Stimulated activated CD8-positive, alpha-beta memory T cell treated with anti-CD3 and anti-CD28 coated beads, Interleukin-15, amount 100 ng/mL, for 48 hours (primary cell): ENCODE results near the gene FBXO4.
"Not testable (repeated sequence)": the region's sequence is repeated elsewhere in the genome, so short reads cannot be mapped to it uniquely, and the experiment has no call there.

Source experiments
- DNase-seq, 2 donors: peaks; one replicate each; pipeline ENCODE4 v3.0.0-alpha.2; 2020; ENCODE audit warnings: low read depth in 2 of 2

The FBXO4 gene

GRCh38 chr5:41980870-41981269 lies 55.8 kb downstream of the FBXO4 start:
- DNase-seq, result no peak

DNA sequence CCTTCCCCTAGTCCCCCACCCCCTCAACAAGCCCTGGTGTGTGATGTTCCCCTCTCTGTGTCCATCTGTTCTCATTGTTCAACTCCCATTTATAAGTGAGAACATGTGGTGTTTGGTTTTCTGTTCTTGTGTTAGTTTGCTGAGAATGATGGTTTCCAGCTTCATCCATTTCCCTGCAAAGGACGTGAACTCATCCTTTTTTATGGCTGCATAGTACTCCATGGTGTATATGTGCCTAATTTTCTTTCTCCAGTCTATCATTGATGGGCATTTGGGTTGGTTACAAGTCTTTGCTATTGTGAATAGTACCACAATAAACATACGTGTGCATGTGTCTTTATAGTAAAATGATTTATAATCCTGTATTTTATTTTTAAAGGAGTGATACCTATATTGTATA lies 57.8 kb downstream of the FBXO4 start:
- DNase-seq, result not testable (repeated sequence)

GRCh38 chr5:41983284-41983683 lies 58.2 kb downstream of the FBXO4 start:
- DNase-seq, result no peak

DNA sequence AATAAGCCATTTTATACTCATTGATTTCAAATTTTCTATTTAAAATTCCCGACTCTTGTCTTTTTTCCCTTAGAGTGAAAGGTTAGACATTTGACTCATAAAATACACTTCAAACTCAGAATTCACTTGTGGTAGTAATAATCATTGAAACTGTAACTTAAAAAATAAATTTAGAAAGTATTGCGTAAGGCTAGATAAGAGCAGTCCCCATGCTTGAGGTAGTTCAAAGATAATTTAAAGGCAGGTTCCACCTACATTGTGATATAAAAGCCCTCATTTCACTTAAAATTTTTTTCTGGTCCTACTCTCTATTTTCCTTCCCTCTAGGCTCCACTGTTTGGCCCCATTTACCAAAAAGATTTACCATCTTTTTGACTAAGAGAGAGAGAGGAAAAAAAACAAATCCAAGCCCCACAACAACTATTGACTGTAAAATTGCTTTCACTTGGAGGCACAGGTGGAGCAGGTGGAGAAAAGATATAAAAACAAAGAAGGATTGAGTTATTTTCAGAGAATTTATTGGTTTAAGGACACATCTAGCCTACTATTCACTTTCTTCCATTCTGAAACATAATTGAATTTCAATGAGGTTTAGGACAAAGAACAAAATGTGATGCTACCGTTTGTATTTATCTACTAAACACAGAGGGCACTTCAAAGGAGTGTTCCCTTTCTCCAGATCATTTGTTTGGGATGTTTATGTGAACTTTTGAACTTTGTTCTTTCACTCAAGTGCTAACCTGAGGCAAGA lies 61.0 kb downstream of the FBXO4 start:
- no peak for DNase-seq
